Activated CD4-positive, alpha-beta memory T cell treated with anti-CD3 and anti-CD28 coated beads for 36 hours (primary cell): ENCODE results near the gene MARCHF10. TPM values are rescaled to one million over a fixed set of nuclear protein-coding genes. Genes with fewer than 3 reads are reported as not detected.

Source experiments
- CTCF ChIA-PET: fragments of 350-600 bp; sonication (Branson Sonifier 250); formaldehyde crosslinking; loops from one replicate; lab custom pipeline; 2021; ENCODE audit warnings: antibody characterized with exemption, inconsistent platforms; lab: Charles Lee
- POLR2A ChIA-PET: fragments of 350-600 bp; sonication (Branson Sonifier 250); formaldehyde crosslinking; loops from one replicate; lab custom pipeline; 2021; ENCODE audit warnings: antibody characterized with exemption; lab: Charles Lee
- DNase-seq: peaks from one replicate; pipeline ENCODE4 v3.0.0-alpha.2; 2020
- H3K27ac Mint-ChIP-seq: one replicate; pipeline ENCODE4 v1.8.0; 2021; ENCODE audit warnings: mixed read lengths
- H3K27me3 Mint-ChIP-seq: one replicate; pipeline ENCODE4 v1.8.0; 2021; ENCODE audit warnings: mixed read lengths
- H3K36me3 Mint-ChIP-seq: one replicate; pipeline ENCODE4 v1.8.0; 2021; ENCODE audit warnings: mixed read lengths
- H3K4me1 Mint-ChIP-seq: one replicate; pipeline ENCODE4 v1.8.0; 2021; ENCODE audit warnings: low read depth, mixed read lengths
- H3K4me3 Mint-ChIP-seq: one replicate; pipeline ENCODE4 v1.8.0; 2021; ENCODE audit warnings: mild to moderate bottlenecking, mixed read lengths
- H3K9me3 Mint-ChIP-seq: one replicate; pipeline ENCODE4 v1.8.0; 2021; ENCODE audit warnings: mixed read lengths
- intact Hi-C: fragments of 100-400 bp; cut with micrococcal nuclease; formaldehyde crosslinking; loops from one replicate; pipeline ENCODE4 v1.15.1; 2023
- total RNA-seq, 2 experiments: library from RNA; stranded (reverse); gene quantifications; one replicate each; pipeline ENCODE4 v1.2.3, GENCODE V29; 2021

The MARCHF10 gene
- total RNA-seq, 2 experiments from 2014 or later: not detected

GRCh38 chr17:62684179-62684578 is 123.9 kb downstream of the MARCHF10 start:
- Mint-ChIP-seq H3K36me3 (no peaks in the 10 kb centered on the region), H3K27ac (no peak overlapping the region), H3K27me3 (no peaks in the 10 kb centered on the region), H3K4me3 (no peak overlapping the region), H3K4me1 (no peaks in the 10 kb centered on the region), H3K9me3 (no peaks in the 10 kb centered on the region)
- ChIA-PET CTCF (no interaction called here), POLR2A (no interaction called here)
- intact Hi-C loops: no loop called here
- no peak for DNase-seq

- Mint-ChIP-seq H3K27me3 (no peaks in the 10 kb centered on the region), H3K9me3 (no peaks in the 10 kb centered on the region), H3K4me1 (no peaks in the 10 kb centered on the region), H3K36me3 (no peaks in the 10 kb centered on the region), H3K4me3 (no peak overlapping the region), H3K27ac (no peak overlapping the region)
- DNase-seq: no peak
- intact Hi-C loops: no loop called here
- POLR2A ChIA-PET: no interaction called here
- CTCF ChIA-PET: no interaction called here
Observed at GRCh38 chr17:62681939-62682381, 126.2 kb downstream of the MARCHF10 start.

- intact Hi-C loops: no loop called here
- Mint-ChIP-seq H3K36me3 (no peaks in the 10 kb centered on the region), H3K4me1 (no peaks in the 10 kb centered on the region), H3K27ac (no peak overlapping the region), H3K4me3 (no peak overlapping the region), H3K9me3 (no peaks in the 10 kb centered on the region), H3K27me3 (no peaks in the 10 kb centered on the region)
- ChIA-PET CTCF (no interaction called here), POLR2A (no interaction called here)
- DNase-seq: no peak
Observed at GRCh38 chr17:62681061-62681938, 126.8 kb downstream of the MARCHF10 start.

DNA sequence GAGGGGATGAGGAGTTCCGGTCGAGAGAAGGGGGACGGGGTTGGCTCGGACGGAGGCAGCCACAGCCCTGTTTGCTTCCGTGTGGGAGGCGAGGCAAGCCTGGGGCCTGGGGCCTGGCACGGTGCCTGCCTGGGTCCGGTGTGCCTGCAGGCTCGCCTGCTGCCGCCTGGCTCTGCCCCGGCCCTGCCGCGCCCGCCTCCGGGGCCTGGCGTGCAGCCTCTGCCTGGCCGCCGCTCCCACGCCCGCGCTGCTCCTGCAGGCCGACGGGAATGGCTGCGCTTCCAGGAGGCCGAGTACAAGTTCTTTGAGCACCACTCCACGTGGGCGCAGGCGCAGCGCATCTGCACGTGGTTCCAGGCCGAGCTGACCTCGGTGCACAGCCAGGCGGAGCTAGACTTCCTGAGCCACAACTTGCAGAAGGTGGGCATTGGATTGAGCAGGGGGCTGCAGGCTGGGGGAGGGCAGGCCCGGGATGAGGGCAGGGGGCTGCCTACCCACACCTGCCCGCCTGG is 127.5 kb downstream of the MARCHF10 start:
- no peak for DNase-seq
- Mint-ChIP-seq H3K4me1 (no peaks in the 10 kb centered on the region), H3K4me3 (no peak overlapping the region), H3K36me3 (no peaks in the 10 kb centered on the region), H3K27me3 (no peaks in the 10 kb centered on the region), H3K9me3 (no peaks in the 10 kb centered on the region), H3K27ac (no peak overlapping the region)
- ChIA-PET POLR2A (no interaction called here), CTCF (no interaction called here)
- intact Hi-C loops: no loop called here

GRCh38 chr17:62679866-62680377 is 128.2 kb downstream of the MARCHF10 start:
- ChIA-PET CTCF (no interaction called here), POLR2A (no interaction called here)
- Mint-ChIP-seq H3K9me3 (no peaks in the 10 kb centered on the region), H3K36me3 (no peaks in the 10 kb centered on the region), H3K4me3 (no peak overlapping the region), H3K4me1 (no peaks in the 10 kb centered on the region), H3K27ac (no peak overlapping the region), H3K27me3 (no peaks in the 10 kb centered on the region)
- no peak for DNase-seq
- intact Hi-C loops: loop anchor here (10.0 kb wide), 1 partner anchor 725 kb away; no protein-coding TSS in a partner anchor

DNA sequence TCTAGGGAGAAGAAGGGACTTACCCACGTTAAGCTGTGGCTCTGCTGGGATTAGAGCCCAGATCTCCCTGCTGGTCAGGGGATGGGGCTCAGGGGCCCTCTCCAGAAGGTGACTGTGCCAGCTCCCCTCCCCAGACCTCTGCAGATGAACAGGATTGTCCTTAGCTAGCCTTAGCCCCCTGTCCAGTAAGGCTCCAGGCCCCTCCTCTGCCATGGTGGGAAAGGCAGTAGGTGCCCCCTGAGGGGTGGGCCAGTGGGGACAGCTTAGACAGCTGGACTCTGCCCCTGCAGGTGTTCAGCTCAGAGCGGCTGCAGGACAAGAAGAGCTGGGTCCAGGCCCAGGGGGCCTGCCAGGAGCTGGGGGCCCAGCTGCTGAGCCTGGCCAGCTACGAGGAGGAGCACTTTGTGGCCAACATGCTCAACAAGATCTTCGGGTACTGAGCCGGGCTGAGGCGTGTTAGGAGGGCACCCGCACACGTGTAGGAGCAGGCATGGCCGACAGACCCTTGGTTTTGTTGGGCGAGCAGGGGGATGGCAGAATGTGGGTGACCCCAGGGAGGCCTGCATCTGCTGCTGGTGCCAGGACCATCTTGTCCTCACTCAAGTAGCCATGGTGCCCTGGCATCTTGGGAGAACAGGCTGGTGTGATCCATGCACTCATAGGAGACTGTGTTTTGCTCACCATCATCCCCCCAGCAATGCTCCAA is 129.7 kb downstream of the MARCHF10 start:
- Mint-ChIP-seq H3K27me3 (no peaks in the 10 kb centered on the region), H3K4me3 (no peak overlapping the region), H3K9me3 (no peaks in the 10 kb centered on the region), H3K36me3 (no peaks in the 10 kb centered on the region), H3K27ac (no peak overlapping the region), H3K4me1 (no peaks in the 10 kb centered on the region)
- CTCF ChIA-PET: no interaction called here
- POLR2A ChIA-PET: no interaction called here
- DNase-seq: no peak
- intact Hi-C loops: loop anchor here (10.0 kb wide), 1 partner anchor 726 kb away; no protein-coding TSS in a partner anchor

DNA sequence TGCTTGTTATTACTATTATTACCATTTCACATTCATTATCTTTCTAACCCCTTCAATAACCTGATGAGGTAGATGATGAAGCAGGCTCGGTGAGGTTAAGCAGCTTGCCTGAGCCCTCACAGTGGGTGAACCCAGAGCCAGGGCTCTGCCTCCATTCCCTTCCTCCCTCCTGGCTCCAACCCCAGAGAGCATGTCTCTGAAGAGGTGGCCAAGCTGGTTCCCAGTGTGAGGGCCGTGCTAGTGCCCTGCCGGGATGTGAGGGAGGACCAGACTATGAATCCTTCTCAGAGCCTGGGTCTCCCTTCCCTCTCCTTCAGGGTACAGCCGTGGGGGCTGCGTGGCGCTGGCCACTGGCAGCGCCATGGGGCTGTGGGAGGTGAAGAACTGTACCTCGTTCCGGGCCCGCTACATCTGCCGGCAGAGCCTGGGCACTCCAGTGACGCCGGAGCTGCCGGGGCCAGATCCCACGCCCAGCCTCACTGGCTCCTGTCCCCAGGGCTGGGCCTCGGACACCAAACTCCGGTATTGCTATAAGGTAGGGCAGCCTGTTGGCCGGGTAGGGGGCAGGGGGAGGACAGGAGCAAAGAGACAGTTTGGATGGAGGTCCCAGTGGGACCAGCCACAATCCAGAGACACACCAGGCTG is 131.0 kb downstream of the MARCHF10 start:
- Mint-ChIP-seq H3K27ac (no peak overlapping the region), H3K27me3 (no peaks in the 10 kb centered on the region), H3K36me3 (no peaks in the 10 kb centered on the region), H3K4me3 (no peak overlapping the region), H3K4me1 (no peaks in the 10 kb centered on the region), H3K9me3 (no peaks in the 10 kb centered on the region)
- ChIA-PET POLR2A (no interaction called here), CTCF (no interaction called here)
- intact Hi-C loops: loop anchor here (10.0 kb wide), 1 partner anchor 728 kb away; no protein-coding TSS in a partner anchor
- no peak for DNase-seq

- H3K27ac Mint-ChIP-seq: no peak overlapping the region
- intact Hi-C loops: loop anchor here (10.0 kb wide), 1 partner anchor 728 kb away; no protein-coding TSS in a partner anchor
- no peak for DNase-seq
- no peaks in the 10 kb centered on the region for H3K36me3 Mint-ChIP-seq
- no peaks in the 10 kb centered on the region for H3K27me3 Mint-ChIP-seq
- no peaks in the 10 kb centered on the region for H3K9me3 Mint-ChIP-seq
- CTCF ChIA-PET: interaction anchor here (0.5 kb wide), 1 partner anchor 305 kb away, joined by 3 read pairs; no protein-coding TSS in a partner anchor
- POLR2A ChIA-PET: no interaction called here
- H3K4me3 Mint-ChIP-seq: no peak overlapping the region
- H3K4me1 Mint-ChIP-seq: no peaks in the 10 kb centered on the region
Observed at GRCh38 chr17:62676231-62676943, 131.7 kb downstream of the MARCHF10 start.

DNA sequence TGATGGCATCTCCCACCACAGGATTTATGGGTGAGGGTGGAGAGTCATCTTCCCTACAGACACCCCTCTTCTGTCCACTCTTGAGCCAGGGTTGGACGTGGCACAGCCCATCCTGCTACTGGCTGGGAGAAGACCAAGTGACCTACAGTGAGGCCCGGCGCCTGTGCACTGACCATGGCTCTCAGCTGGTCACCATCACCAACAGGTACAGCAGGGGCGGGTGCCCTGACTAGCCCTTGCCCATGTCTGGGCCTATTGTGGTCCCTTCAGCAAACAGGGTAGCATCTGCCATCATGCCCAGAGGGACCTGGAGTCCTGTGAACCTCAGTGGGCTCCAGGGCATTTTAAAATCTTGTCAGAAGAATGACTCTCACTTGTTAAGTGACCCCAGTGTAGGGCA is 132.4 kb downstream of the MARCHF10 start:
- no peaks in the 10 kb centered on the region for H3K9me3 Mint-ChIP-seq
- ChIA-PET POLR2A (no interaction called here), CTCF (no interaction called here)
- no peak overlapping the region for H3K27ac Mint-ChIP-seq
- H3K27me3 Mint-ChIP-seq: no peaks in the 10 kb centered on the region
- no peak overlapping the region for H3K4me3 Mint-ChIP-seq
- no peaks in the 10 kb centered on the region for H3K36me3 Mint-ChIP-seq
- no peak for DNase-seq
- intact Hi-C loops: loop anchor here (10.0 kb wide), 1 partner anchor 729 kb away; no protein-coding TSS in a partner anchor
- no peaks in the 10 kb centered on the region for H3K4me1 Mint-ChIP-seq

DNA sequence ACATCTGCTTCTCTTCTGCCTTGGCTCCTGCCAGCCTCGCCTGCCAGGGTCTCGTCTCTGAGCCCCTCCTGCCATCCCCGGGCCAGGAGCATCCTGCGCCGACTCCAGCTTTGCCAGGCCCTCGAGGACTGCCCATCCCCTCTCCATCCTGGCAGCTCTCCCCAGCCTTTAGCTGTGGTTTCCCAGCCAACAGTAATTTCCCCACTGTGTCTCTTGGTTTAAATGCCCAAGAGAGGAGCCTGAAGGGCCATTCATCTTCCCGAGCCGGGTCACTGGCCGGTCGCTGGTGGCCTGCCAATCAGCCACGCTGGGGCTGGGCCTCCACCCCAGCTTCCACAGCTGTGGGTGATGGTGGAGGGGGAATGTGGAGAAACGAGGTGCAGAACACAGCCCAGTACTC is 132.9 kb downstream of the MARCHF10 start:
- H3K27me3 Mint-ChIP-seq: no peaks in the 10 kb centered on the region
- DNase-seq: no peak
- intact Hi-C loops: loop anchor here (10.0 kb wide), 1 partner anchor 730 kb away; no protein-coding TSS in a partner anchor
- no peak overlapping the region for H3K4me3 Mint-ChIP-seq
- POLR2A ChIA-PET: no interaction called here
- CTCF ChIA-PET: no interaction called here
- H3K36me3 Mint-ChIP-seq: no peaks in the 10 kb centered on the region
- no peaks in the 10 kb centered on the region for H3K4me1 Mint-ChIP-seq
- H3K9me3 Mint-ChIP-seq: no peaks in the 10 kb centered on the region
- H3K27ac Mint-ChIP-seq: no peak overlapping the region

- Mint-ChIP-seq H3K9me3 (no peaks in the 10 kb centered on the region), H3K27ac (no peak overlapping the region), H3K4me3 (no peak overlapping the region), H3K36me3 (no peaks in the 10 kb centered on the region), H3K27me3 (no peaks in the 10 kb centered on the region), H3K4me1 (no peaks in the 10 kb centered on the region)
- ChIA-PET POLR2A (no interaction called here), CTCF (interaction anchor here (3.6 kb wide), 1 partner anchor 732 kb away, joined by 37 read pairs; no protein-coding TSS in a partner anchor)
- no peak for DNase-seq
- intact Hi-C loops: loop anchor here (10.0 kb wide), 1 partner anchor 730 kb away; no protein-coding TSS in a partner anchor
Observed at GRCh38 chr17:62674841-62675240, 133.3 kb downstream of the MARCHF10 start.
